ENCODE results near the gene METTL21C.

DNA sequence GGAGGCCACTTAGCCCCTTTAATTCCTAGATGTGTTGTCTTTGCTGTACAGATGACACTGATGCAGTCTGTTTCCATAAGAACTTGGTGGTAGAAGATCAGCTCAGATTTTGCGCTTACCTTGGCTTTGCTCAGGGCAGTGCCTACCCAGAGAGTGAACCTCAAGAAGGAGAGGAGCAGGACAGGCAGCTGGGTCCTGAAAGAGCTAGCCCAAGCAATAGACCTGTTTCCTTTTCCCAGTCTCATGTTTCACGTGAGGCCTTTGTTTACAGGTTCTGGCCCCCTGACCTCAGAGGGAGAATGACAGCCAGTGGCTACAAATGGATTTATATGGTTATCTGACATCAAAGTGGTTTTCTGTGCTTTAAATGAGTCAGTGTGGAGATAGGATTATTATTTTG lies 40.1 kb downstream of the METTL21C start:
- no peak for TF ChIP-seq CTCF (tag by site-specific recombination; IDR thresholded peaks at IDR 0.05)
- TF ChIP-seq, protein P1, sequence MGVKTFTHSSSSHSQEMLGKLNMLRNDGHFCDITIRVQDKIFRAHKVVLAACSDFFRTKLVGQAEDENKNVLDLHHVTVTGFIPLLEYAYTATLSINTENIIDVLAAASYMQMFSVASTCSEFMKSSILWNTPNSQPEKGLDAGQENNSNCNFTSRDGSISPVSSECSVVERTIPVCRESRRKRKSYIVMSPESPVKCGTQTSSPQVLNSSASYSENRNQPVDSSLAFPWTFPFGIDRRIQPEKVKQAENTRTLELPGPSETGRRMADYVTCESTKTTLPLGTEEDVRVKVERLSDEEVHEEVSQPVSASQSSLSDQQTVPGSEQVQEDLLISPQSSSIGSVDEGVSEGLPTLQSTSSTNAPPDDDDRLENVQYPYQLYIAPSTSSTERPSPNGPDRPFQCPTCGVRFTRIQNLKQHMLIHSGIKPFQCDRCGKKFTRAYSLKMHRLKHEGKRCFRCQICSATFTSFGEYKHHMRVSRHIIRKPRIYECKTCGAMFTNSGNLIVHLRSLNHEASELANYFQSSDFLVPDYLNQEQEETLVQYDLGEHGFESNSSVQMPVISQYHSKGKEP (tag by site-specific recombination; IDR thresholded peaks at IDR 0.05), result no peak
- TF ChIP-seq GFI1B (tag by site-specific recombination; IDR thresholded peaks at IDR 0.05), result no peak
- no peak for TF ChIP-seq ZNF133 (tag by site-specific recombination; IDR thresholded peaks at IDR 0.05)
- no peak for TF ChIP-seq ZNF274 (IDR thresholded peaks at IDR 0.05; ENCODE audit: low read length)
- TF ChIP-seq ZNF274 (tag by site-specific recombination; IDR thresholded peaks at IDR 0.05; ENCODE audit: borderline replicate concordance), result no peak
- no peak for TF ChIP-seq ZNF416 (tag by site-specific recombination; IDR thresholded peaks at IDR 0.05)
- no peak for TF ChIP-seq ZNF654 (tag by site-specific recombination; IDR thresholded peaks at IDR 0.05; ENCODE audit: low read depth)
- TF ChIP-seq ZNF777 (tag by site-specific recombination; IDR thresholded peaks at IDR 0.05; ENCODE audit: borderline replicate concordance), result no peak
- TF ChIP-seq ZNF664 (tag by site-specific recombination; IDR thresholded peaks at IDR 0.05), result no peak
- no peak for TF ChIP-seq ZNF670 (tag by site-specific recombination; IDR thresholded peaks at IDR 0.05; ENCODE audit: low read depth)
- no peak for TF ChIP-seq ZNF473 (tag by site-specific recombination; IDR thresholded peaks at IDR 0.05)
- no peak for TF ChIP-seq ZNF18 (tag by site-specific recombination; IDR thresholded peaks at IDR 0.05)

Measured in HEK293 (cell line).